Activated naive CD4-positive, alpha-beta T cell treated with anti-CD3 and anti-CD28 coated beads, Interleukin-2, amount 50 U/mL, for 72 hours (primary cell): Measurements from ENCODE around the gene HAND1. TPM values are rescaled to one million over a fixed set of nuclear protein-coding genes. Genes with fewer than 3 reads are reported as not detected.
A peak's percentile ranks its signal among the peaks of the same experiment; 100 is the strongest.

Experiments used
- ATAC-seq, 2 donors: fragments of 150-1000 bp; cut with Tn5 transposase; 2 replicates each; pipeline ENCODE4 v1.10.0; 2021; ENCODE audit warnings: mild to moderate bottlenecking in 2 of 2, moderate library complexity in 2 of 2
- DNase-seq, 2 donors: peaks; one replicate each; pipeline ENCODE4 v3.0.0; 2021 to 2022; ENCODE audit warnings: low spot score in 2 of 2
- H3K27ac Mint-ChIP-seq, 2 donors: one replicate each; pipeline ENCODE4 v1.8.0; 2022; ENCODE audit warnings: mild to moderate bottlenecking in 2 of 2, mixed read lengths in 2 of 2
- H3K36me3 Mint-ChIP-seq, 2 donors: one replicate each; pipeline ENCODE4 v1.8.0; 2022; ENCODE audit warnings: mixed read lengths in 2 of 2
- H3K9me3 Mint-ChIP-seq, 2 donors: one replicate each; pipeline ENCODE4 v1.8.0; 2022; ENCODE audit warnings: mixed read lengths in 2 of 2
- total RNA-seq, 2 donors: library from RNA; stranded (reverse); gene quantifications; one replicate each; pipeline ENCODE4 v1.2.3, GENCODE V29; 2022

The HAND1 gene
- total RNA-seq, 2 donors from 2014 or later: not detected

GRCh38 chr5:154511984-154512383, 34.0 kb upstream of the HAND1 start:
- no peak for ATAC-seq
- no peak overlapping the region for H3K27ac Mint-ChIP-seq

DNA sequence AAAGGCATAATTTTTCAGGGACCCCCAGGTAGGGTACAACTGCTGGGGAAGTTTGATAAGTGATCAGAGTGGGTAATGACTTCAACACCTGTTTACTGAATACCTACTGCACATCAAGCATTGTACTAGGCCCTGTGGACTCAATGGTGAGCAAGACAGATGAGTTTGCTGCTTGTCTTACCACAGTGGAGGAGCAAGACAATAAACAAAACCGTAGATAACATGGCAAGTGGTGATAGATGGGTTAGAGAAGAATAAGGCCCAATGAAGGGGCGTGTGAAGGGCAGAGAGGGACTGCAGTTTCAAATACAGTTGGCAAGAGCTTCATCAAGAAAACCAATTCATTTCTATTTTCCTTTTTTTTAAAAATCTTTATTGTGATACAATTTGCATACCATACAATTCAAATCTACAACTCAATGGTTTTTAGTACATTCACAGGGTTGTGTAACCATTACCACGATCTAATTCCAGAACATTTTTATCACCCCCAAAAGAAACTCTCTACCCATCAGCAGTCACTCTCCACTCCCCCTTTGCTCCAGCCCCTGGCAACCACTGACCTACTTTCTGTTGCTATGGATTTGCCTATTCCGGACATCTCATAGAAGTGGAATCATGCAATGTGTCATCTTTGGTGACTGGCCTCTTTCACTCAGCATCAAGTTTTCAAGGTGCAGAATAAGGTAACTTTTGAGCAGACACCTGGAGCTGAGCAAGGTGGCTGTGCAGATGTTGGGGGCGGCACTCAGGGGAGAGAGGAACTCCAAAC, 31.9 kb upstream of the HAND1 start:
- Mint-ChIP-seq H3K27ac (no peak overlapping the region), H3K9me3 (no peaks in the 10 kb centered on the region), H3K36me3 (no peaks in the 10 kb centered on the region)
- no peak for DNase-seq
- ATAC-seq: no peak

More at GRCh38 chr5:154511984-154512383, 34.0 kb upstream of the HAND1 start:
- Mint-ChIP-seq H3K9me3 (no peaks in the 10 kb centered on the region), H3K36me3 (no peaks in the 10 kb centered on the region)
- no peak for DNase-seq

DNA sequence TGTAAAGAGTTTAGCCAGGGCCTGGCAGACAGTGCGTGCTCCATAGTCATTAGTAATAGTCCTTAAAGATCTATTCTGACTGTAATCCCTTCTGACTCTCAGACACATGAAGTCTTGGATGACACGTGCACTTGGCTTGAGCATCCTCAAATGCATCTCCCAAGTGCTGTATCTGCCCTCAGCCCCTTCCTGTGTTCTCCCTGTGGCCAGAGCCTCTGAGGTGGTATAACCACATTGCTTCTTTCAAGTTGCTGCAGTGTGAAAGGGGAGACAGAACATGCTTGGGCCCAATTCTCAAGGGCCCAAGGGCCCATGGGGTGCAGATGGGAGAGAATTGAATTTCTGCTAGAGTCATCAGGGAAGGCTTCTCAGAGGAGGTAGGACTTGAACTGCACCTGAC, 30.1 kb upstream of the HAND1 start:
- H3K36me3 Mint-ChIP-seq: no peaks in the 10 kb centered on the region
- H3K27ac Mint-ChIP-seq: no peak overlapping the region
- no peak for DNase-seq
- peak in 1 of 2 donors; percentile 41 for ATAC-seq
- H3K9me3 Mint-ChIP-seq: no peaks in the 10 kb centered on the region

- no peak for DNase-seq
- Mint-ChIP-seq H3K9me3 (no peaks in the 10 kb centered on the region), H3K36me3 (no peaks in the 10 kb centered on the region), H3K27ac (peak overlapping the region in 1 of 2 donors; percentile 53)
- no peak for ATAC-seq
Measured at GRCh38 chr5:154506716-154507080, 28.7 kb upstream of the HAND1 start.

GRCh38 chr5:154506049-154506715, 28.2 kb upstream of the HAND1 start:
- Mint-ChIP-seq H3K27ac (no peak overlapping the region), H3K9me3 (no peaks in the 10 kb centered on the region), H3K36me3 (no peaks in the 10 kb centered on the region)
- no peak for ATAC-seq
- no peak for DNase-seq

- DNase-seq (no peak), ATAC-seq (no peak)
- Mint-ChIP-seq H3K27ac (no peak overlapping the region), H3K36me3 (no peaks in the 10 kb centered on the region), H3K9me3 (no peaks in the 10 kb centered on the region)
Measured at GRCh38 chr5:154505567-154505966, 27.5 kb upstream of the HAND1 start.

DNA sequence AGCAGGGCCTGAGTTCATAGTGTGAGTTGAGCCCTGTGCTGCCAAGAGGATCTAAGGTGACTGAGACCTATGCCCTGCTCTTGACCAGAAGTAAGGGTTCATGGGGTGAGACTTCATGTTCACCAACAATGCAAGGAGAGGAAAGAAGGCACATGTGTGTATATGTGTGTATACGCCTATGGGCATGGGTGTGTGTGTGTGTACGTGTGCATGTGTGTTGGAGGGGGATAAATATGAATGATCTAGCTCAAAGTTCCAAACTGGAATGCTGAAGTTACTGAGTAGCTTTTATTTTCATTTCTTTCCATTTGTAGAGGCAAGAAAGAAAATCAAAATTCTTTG, 25.6 kb upstream of the HAND1 start:
- H3K9me3 Mint-ChIP-seq: no peaks in the 10 kb centered on the region
- H3K27ac Mint-ChIP-seq: no peak overlapping the region
- ATAC-seq (no peak), DNase-seq (no peak)
- H3K36me3 Mint-ChIP-seq: no peaks in the 10 kb centered on the region

- H3K27ac Mint-ChIP-seq: no peak overlapping the region
- H3K9me3 Mint-ChIP-seq: no peaks in the 10 kb centered on the region
- DNase-seq (no peak), ATAC-seq (no peak)
- no peaks in the 10 kb centered on the region for H3K36me3 Mint-ChIP-seq
Measured at GRCh38 chr5:154502180-154502579, 24.2 kb upstream of the HAND1 start.

DNA sequence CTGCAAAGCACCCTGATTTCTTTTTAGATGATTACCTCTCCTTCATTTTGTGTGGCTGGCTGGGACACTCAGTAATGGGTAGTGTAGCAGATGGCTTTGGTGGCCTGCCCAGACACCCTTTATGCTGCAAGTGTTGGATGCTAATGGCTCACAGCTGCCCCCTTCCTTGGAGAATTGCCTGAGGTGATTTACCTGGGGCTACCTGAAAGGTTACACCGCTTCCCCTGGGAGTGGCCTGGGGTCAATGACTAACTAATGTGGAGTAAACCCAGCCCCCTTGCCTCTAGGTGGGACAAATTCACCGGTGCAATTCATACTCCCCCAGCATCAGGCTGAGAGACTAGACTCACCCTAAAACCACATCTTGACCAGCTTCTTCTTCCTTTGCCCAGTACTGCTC, 23.5 kb upstream of the HAND1 start:
- ATAC-seq (no peak), DNase-seq (no peak)
- no peaks in the 10 kb centered on the region for H3K36me3 Mint-ChIP-seq
- no peak overlapping the region for H3K27ac Mint-ChIP-seq
- no peaks in the 10 kb centered on the region for H3K9me3 Mint-ChIP-seq

DNA sequence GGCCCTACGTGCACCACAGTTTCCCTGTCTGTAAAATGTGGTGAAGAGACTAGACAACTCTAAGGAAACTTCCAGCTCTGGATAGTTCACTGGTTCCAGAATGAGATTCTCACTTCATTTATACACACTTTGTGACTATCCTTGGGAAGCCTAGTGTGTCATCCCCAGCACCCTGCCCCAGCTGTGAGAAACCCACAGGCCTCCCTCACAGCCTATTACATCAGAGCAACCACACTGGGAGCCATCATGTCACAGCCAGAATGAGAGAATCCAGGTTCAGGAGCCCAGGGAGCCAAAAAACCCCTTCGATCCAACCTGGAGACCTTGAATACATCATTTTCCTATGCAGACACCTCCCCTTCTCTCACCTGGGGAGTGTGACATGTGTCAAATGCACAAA, 21.0 kb upstream of the HAND1 start:
- no peaks in the 10 kb centered on the region for H3K36me3 Mint-ChIP-seq
- no peak overlapping the region for H3K27ac Mint-ChIP-seq
- H3K9me3 Mint-ChIP-seq: no peaks in the 10 kb centered on the region
- DNase-seq (no peak), ATAC-seq (peak in 1 of 2 donors; percentile 3)

GRCh38 chr5:154498591-154498990, 20.6 kb upstream of the HAND1 start:
- ATAC-seq: no peak
- Mint-ChIP-seq H3K9me3 (no peaks in the 10 kb centered on the region), H3K36me3 (no peaks in the 10 kb centered on the region), H3K27ac (no peak overlapping the region)
- DNase-seq: no peak

- no peaks in the 10 kb centered on the region for H3K9me3 Mint-ChIP-seq
- H3K36me3 Mint-ChIP-seq: no peaks in the 10 kb centered on the region
- ATAC-seq: peak in 1 of 2 donors; percentile 82
- no peak for DNase-seq
- no peak overlapping the region for H3K27ac Mint-ChIP-seq
Measured at GRCh38 chr5:154494036-154494435, 16.0 kb upstream of the HAND1 start.

GRCh38 chr5:154493274-154493673, 15.2 kb upstream of the HAND1 start:
- ATAC-seq (no peak), DNase-seq (no peak)
- Mint-ChIP-seq H3K27ac (no peak overlapping the region), H3K9me3 (no peaks in the 10 kb centered on the region), H3K36me3 (no peaks in the 10 kb centered on the region)

DNA sequence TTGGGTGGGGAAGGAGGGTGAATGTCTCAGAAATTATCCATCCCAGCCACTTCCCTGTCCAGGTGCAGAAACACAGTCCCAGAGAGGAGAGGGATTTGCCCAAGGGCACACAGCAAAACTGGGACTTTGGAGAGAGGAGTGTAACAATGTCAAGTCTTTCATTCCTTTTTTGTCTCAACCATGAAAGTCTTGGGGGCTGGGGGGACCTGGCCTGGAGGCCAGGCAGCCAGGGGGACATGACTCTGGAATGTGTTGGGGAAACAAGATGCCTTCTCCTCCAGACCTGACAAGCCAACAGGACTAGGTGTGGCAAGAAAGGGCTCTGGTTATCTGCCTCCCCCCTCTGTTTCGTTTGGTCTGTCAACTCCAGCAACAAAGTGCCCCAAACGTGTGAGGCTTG, 13.9 kb upstream of the HAND1 start:
- Mint-ChIP-seq H3K9me3 (no peaks in the 10 kb centered on the region), H3K36me3 (no peaks in the 10 kb centered on the region), H3K27ac (no peak overlapping the region)
- DNase-seq (no peak), ATAC-seq (no peak)

DNA sequence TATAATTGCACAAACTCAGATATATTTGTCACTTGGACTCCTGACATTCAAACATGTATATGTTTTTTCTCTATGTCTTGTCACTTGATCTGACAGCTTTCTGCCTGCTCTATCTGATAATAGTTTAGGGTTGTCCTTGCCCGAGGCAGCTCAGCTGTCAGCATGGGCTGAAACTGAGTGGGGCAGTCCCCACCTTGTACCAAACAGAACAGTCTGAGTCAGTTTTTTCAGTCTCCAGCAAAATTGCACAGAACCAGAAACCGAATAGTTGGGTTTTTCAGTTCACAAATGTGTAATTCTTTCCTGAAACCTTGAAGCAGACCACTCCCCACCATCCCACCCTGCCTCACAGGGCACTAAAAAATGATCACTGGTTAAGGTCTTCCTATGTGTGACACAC, 9.5 kb upstream of the HAND1 start:
- peak overlapping the region in 1 of 2 donors; percentile 44 for H3K27ac Mint-ChIP-seq
- ATAC-seq (peak; percentile 99), DNase-seq (peak; percentile 59 to 61)
- no peaks in the 10 kb centered on the region for H3K9me3 Mint-ChIP-seq
- peaks cover 0 to 4% of the 10 kb centered on the region in 2 donors for H3K36me3 Mint-ChIP-seq

DNA sequence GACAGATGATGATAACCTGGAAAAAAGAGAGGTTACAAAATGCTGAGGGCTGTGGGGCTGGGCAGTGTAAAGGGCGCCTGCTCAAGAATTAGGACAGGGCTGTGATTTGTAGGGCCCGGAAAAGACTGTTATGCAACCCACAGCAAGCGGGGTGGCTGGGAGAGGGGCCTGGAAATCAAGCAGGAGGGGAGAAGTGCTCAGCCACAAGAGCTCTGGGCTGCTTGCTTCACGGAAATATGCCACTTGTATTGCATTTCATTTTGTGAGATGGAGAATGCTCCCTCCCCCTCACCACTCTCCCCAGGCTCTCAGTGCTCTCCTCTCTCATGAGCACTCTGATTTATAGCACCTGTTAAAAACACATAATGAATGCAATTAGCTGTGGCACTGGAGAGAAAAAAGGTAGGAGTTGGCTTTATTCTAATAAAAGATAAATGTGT, 8.4 kb upstream of the HAND1 start:
- ATAC-seq (no peak), DNase-seq (no peak)
- Mint-ChIP-seq H3K9me3 (no peaks in the 10 kb centered on the region), H3K36me3 (peaks cover 0 to 4% of the 10 kb centered on the region in 2 donors), H3K27ac (no peak overlapping the region)

DNA sequence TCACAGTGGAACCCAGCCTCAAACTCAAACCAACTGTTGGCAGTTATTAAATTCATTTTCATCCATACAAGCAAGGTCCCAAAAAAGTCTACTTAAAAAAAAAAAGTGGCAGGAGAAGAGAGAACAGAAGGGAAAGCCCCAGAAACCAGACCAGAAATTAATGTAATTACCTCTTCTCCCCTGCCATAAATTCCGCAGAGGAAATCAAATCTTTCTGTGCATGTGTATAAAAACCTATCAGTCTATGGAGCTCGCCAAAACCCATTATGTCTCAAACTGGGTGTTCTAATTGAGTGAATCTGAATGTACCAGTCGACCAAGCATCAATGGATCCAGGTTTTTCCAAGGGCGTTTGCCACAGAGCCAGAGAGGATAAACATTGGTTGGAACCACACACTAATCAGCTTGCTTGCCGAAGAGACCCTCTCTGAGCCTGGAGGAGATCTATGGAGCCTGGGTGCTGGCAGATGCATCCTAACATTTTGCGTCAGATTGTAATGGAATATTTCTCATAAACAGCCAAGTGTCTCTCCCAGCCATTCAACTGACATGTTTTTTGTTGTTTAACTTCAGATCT, 7.9 kb upstream of the HAND1 start:
- H3K27ac Mint-ChIP-seq: no peak overlapping the region
- ATAC-seq (no peak), DNase-seq (no peak)
- no peaks in the 10 kb centered on the region for H3K9me3 Mint-ChIP-seq
- H3K36me3 Mint-ChIP-seq: peaks cover 0 to 4% of the 10 kb centered on the region in 2 donors

GRCh38 chr5:154485096-154485491, 7.1 kb upstream of the HAND1 start:
- DNase-seq: no peak
- ATAC-seq: no peak
- Mint-ChIP-seq H3K36me3 (peaks cover 0 to 4% of the 10 kb centered on the region in 2 donors), H3K9me3 (no peaks in the 10 kb centered on the region), H3K27ac (no peak overlapping the region)
